GM12872 (cell line): Measurements from ENCODE around the gene RASA3.

Source experiments
- CTCF ChIP-seq: IDR thresholded peaks from 3 replicates; pipeline ENCODE4 v1.5.1; 2011; ENCODE audit warnings: low read depth, mild to moderate bottlenecking, low read length, moderate library complexity; ENCODE audit not compliant: insufficient read depth

Gene RASA3

GRCh38 chr13:114157869-114158495 is 25.6 kb upstream of the RASA3 start:
- TF ChIP-seq CTCF = no peak

- no peak for TF ChIP-seq CTCF
Observed at GRCh38 chr13:114155926-114156883, 23.8 kb upstream of the RASA3 start.

- no peak for TF ChIP-seq CTCF
Observed at GRCh38 chr13:114155320-114155719, 22.9 kb upstream of the RASA3 start.

- TF ChIP-seq CTCF = no peak
Observed at GRCh38 chr13:114154476-114154875, 22.1 kb upstream of the RASA3 start.

GRCh38 chr13:114153485-114154080 is 21.2 kb upstream of the RASA3 start:
- no peak for TF ChIP-seq CTCF

GRCh38 chr13:114152831-114153371 is 20.5 kb upstream of the RASA3 start:
- no peak for TF ChIP-seq CTCF

- TF ChIP-seq CTCF = no peak
Observed at GRCh38 chr13:114152285-114152645, 19.8 kb upstream of the RASA3 start.
